ACC112 (cell line): ENCODE data around the gene FOS.
A peak's percentile ranks its signal among the peaks of the same experiment; 100 is the strongest.

ENCODE experiments used
- H2AFZ ChIP-seq: fragments of 200-600 bp; sonication (generic); one replicate; pipeline ENCODE4 v1.6.0; 2017; ENCODE audit warnings: antibody characterized with exemption, low read length; ENCODE audit not compliant: unreplicated experiment
- H3K27ac ChIP-seq: fragments of 200-600 bp; sonication (generic); 2 replicates; pipeline ENCODE4 v1.5.1; 2014; ENCODE audit warnings: low read depth, mild to moderate bottlenecking, antibody characterized with exemption, low read length, moderate library complexity
- H3K27me3 ChIP-seq: fragments of 200-600 bp; sonication (generic); 2 replicates; pipeline ENCODE4 v1.6.1; 2014; ENCODE audit warnings: mild to moderate bottlenecking, antibody characterized with exemption, low read length, moderate library complexity, mixed read lengths; ENCODE audit not compliant: insufficient read depth
- H3K36me3 ChIP-seq: fragments of 200-600 bp; sonication (generic); 2 replicates; pipeline ENCODE4 v1.6.1; 2016; ENCODE audit warnings: mild to moderate bottlenecking, antibody characterized with exemption, low read length, moderate library complexity, mixed read lengths; ENCODE audit not compliant: insufficient read depth
- H3K4me1 ChIP-seq: fragments of 200-600 bp; sonication (generic); one replicate; pipeline ENCODE4 v1.6.1; 2016; ENCODE audit warnings: low read length, mixed read lengths; ENCODE audit not compliant: insufficient read depth, unreplicated experiment, control insufficient read depth
- H3K4me3 ChIP-seq: fragments of 200-600 bp; sonication (generic); 2 replicates; pipeline ENCODE4 v1.5.1; 2014; ENCODE audit warnings: mild to moderate bottlenecking, low read depth, low read length
- H3K79me2 ChIP-seq: fragments of 200-600 bp; sonication (generic); one replicate; pipeline ENCODE4 v1.6.0; 2016; ENCODE audit warnings: low read length; ENCODE audit not compliant: control insufficient read depth, unreplicated experiment, insufficient read depth

Gene FOS

DNA sequence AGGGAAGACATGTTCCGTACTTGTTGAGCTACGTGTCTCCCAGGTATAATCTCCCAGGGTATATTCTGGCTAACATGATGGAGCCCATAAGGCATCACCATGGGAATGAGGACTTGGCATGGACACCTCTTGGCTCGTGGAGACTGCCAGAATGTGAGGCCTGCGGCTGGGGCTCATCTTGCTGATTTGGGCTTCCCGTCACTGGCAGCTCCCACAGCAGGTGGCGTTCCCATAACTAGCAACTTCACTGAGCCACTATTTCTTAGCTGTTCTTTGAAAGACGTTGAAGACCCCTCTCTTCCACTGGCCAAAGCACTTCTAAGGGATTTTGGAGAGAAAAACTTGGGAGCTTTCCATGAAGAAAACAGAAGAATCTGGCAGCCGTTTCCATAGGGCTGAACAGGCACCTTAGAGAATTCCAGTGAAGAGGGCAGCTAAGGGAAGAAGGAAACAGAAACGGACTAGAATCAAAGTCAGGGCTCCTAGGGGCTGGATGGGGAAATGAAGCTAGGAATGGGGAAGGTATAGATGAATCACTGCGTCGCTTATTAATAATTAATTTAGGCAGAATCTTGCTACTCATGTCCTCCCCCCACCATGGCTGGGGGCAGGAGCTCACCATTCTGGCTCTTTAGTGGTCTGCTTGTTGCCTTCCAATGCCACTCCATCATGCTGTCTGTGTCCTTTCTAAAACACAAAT lies 39.7 kb upstream of the FOS start:
- H3K4me3 ChIP-seq = no peak overlapping the region
- no peak overlapping the region for H2AFZ ChIP-seq
- H3K79me2 ChIP-seq = no peaks in the 10 kb centered on the region
- no peaks in the 10 kb centered on the region for H3K27me3 ChIP-seq
- peaks cover 8% of the 10 kb centered on the region for H3K4me1 ChIP-seq
- H3K36me3 ChIP-seq = no peaks in the 10 kb centered on the region
- H3K27ac ChIP-seq = no peak overlapping the region

DNA sequence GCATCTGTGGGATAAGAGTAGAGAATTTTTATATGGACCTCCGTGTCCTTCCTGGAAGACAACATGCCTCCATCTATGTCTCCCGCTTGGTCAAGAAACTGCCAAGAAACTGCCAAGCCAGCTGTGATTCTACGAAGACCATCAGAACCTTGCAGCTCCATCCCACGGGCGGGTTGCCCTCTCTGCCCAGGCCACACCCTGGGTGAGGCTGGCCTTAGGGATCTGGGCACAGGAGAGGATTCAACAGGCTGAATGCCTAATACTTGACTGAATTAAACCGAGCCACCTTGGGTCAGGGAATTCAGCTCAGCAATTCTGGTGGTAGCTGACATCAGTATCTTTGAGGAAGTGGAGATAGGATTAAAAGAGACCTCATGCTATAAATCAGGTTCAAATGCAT lies 37.8 kb upstream of the FOS start:
- H3K27ac ChIP-seq = no peak overlapping the region
- no peaks in the 10 kb centered on the region for H3K27me3 ChIP-seq
- H3K4me1 ChIP-seq = no peaks in the 10 kb centered on the region
- no peaks in the 10 kb centered on the region for H3K79me2 ChIP-seq
- no peaks in the 10 kb centered on the region for H3K36me3 ChIP-seq
- H3K4me3 ChIP-seq = no peak overlapping the region
- no peak overlapping the region for H2AFZ ChIP-seq

DNA sequence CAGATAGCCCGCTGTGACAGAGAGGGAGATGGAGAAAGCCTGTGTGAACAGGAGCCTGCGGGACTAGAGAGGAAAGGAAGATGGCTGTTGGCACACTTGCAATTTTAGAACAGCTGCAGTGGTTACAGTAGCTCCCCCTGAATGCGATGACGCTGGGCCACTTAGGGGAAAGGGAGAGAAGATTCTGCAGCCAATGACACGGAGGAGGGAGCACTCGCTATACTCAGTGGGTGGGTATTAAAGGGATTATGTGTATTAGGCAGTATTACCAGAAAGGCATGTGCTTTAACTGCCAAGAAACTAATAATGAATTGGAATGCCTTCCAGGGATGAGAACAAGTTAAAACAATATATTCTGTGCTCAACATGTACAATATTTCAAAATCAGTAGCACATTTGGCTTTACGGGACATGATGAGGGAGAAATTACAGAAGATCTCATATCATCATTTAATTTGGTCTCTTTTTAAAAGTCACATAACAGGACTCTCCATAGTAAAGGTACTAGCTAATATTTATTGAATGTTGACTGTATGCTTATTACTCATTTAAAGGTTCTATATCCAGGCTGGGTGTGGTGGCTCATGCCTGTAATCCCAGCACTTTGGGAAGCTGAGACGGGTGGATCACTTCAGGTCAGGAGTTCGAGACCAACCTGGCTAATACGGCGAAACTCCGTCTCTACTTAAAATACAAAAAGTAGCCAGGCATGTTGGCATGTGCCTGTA lies 35.9 kb upstream of the FOS start:
- Histone ChIP-seq H3K4me1 (no peaks in the 10 kb centered on the region), H3K36me3 (no peaks in the 10 kb centered on the region), H2AFZ (peak overlapping the region; percentile 20)

GRCh38 chr14:75244121-75244520 lies 34.5 kb upstream of the FOS start:
- Histone ChIP-seq H2AFZ (no peak overlapping the region), H3K36me3 (no peaks in the 10 kb centered on the region), H3K4me1 (no peaks in the 10 kb centered on the region), H3K4me3 (no peak overlapping the region), H3K79me2 (no peaks in the 10 kb centered on the region), H3K27ac (no peak overlapping the region), H3K27me3 (no peaks in the 10 kb centered on the region)

More for the DNA sequence above, 35.9 kb upstream of the FOS start:
- no peak overlapping the region for H3K4me3 ChIP-seq
- H3K27me3 ChIP-seq = no peaks in the 10 kb centered on the region
- H3K79me2 ChIP-seq = no peaks in the 10 kb centered on the region
- H3K27ac ChIP-seq = no peak overlapping the region

GRCh38 chr14:75246546-75247285 lies 31.9 kb upstream of the FOS start:
- Histone ChIP-seq H3K27ac (no peak overlapping the region), H3K4me1 (no peaks in the 10 kb centered on the region), H3K4me3 (no peak overlapping the region), H2AFZ (no peak overlapping the region), H3K36me3 (no peaks in the 10 kb centered on the region), H3K27me3 (no peaks in the 10 kb centered on the region), H3K79me2 (no peaks in the 10 kb centered on the region)

DNA sequence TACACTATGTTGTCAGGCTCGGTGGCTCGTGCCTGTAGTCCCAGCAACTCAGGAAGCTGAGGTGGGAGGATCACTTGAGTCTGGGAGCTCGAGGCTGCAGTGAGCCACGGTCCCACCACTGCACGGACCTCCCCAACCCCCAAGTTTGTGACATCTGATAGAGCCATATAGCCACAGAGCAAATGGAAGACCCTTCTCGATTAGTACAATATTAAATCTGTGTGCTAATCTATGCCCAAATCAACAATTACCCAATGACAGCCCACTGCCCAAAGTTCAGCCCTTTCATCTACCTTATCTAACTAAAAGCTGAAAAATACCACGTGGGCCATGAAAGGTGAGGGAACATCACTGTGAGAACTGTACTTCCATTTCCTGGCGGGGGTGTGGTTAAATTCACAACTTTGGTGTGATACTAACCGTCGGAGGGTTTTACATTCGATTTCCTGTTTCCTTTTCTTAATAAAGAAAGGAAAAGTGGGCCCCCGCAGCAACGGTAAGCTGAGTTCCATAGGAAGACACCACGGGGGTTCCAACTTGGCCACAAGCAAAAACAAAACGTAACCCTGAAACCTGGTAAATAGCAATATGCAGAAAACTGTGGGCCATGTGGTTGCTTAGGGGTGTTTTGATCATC lies 31.2 kb upstream of the FOS start:
- Histone ChIP-seq H3K27ac (no peak overlapping the region), H3K27me3 (no peaks in the 10 kb centered on the region), H2AFZ (no peak overlapping the region), H3K36me3 (no peaks in the 10 kb centered on the region), H3K79me2 (no peaks in the 10 kb centered on the region), H3K4me1 (no peaks in the 10 kb centered on the region), H3K4me3 (no peak overlapping the region)

GRCh38 chr14:75247939-75248338 lies 30.7 kb upstream of the FOS start:
- Histone ChIP-seq H3K27me3 (no peaks in the 10 kb centered on the region), H3K27ac (no peak overlapping the region), H3K4me3 (no peak overlapping the region), H3K79me2 (no peaks in the 10 kb centered on the region), H3K36me3 (no peaks in the 10 kb centered on the region), H2AFZ (no peak overlapping the region), H3K4me1 (no peaks in the 10 kb centered on the region)

GRCh38 chr14:75249251-75249957 lies 29.2 kb upstream of the FOS start:
- Histone ChIP-seq H2AFZ (no peak overlapping the region), H3K4me1 (peaks cover 1% of the 10 kb centered on the region), H3K36me3 (no peaks in the 10 kb centered on the region), H3K79me2 (no peaks in the 10 kb centered on the region), H3K4me3 (no peak overlapping the region), H3K27me3 (no peaks in the 10 kb centered on the region), H3K27ac (no peak overlapping the region)

- Histone ChIP-seq H2AFZ (no peak overlapping the region), H3K79me2 (no peaks in the 10 kb centered on the region), H3K27me3 (no peaks in the 10 kb centered on the region), H3K27ac (no peak overlapping the region), H3K36me3 (no peaks in the 10 kb centered on the region), H3K4me3 (no peak overlapping the region), H3K4me1 (peaks cover 6% of the 10 kb centered on the region)
Measured at GRCh38 chr14:75249958-75250336, 28.7 kb upstream of the FOS start.

GRCh38 chr14:75250800-75251199 lies 27.8 kb upstream of the FOS start:
- Histone ChIP-seq H3K4me1 (peaks cover 8% of the 10 kb centered on the region), H3K27me3 (no peaks in the 10 kb centered on the region), H3K36me3 (no peaks in the 10 kb centered on the region), H3K4me3 (no peak overlapping the region), H3K27ac (no peak overlapping the region), H2AFZ (no peak overlapping the region), H3K79me2 (no peaks in the 10 kb centered on the region)
